Thoracic aorta (tissue), 2 donors: ENCODE results near the gene PTOV1. TPM values are rescaled to one million over a fixed set of nuclear protein-coding genes. Genes with fewer than 3 reads are reported as not detected.
A peak's percentile ranks its signal among the peaks of the same experiment; 100 is the strongest.

ENCODE experiments used
- ATAC-seq: fragments of 150-250 bp; one replicate; pipeline ENCODE4 v1.8.0; 2017; ENCODE audit warnings: low read depth; ENCODE audit not compliant: insufficient number of reproducible peaks, low FRiP score
- DNase-seq: peaks from one replicate; pipeline ENCODE4 v3.0.0-alpha.2; 2020; ENCODE audit warnings: low spot score
- H3K27ac ChIP-seq, 2 donors: fragments of 200-600 bp; sonication (generic); 1 replicate in 1 of 2; 2 replicates in 1 of 2; pipeline ENCODE4 v1.5.1; 2016; ENCODE audit warnings: mild to moderate bottlenecking in 2 of 2, moderate library complexity in 2 of 2
- H3K27me3 ChIP-seq: fragments of 200-600 bp; sonication (generic); replicated peaks from 2 replicates; pipeline ENCODE4 v1.6.0; 2016; ENCODE audit warnings: mild to moderate bottlenecking; ENCODE audit not compliant: insufficient read depth
- H3K36me3 ChIP-seq: fragments of 200-600 bp; sonication (generic); one replicate; pipeline ENCODE4 v1.5.1; 2016
- H3K4me1 ChIP-seq, 2 donors: fragments of 200-600 bp; sonication (generic); 1 replicate in 1 of 2; 2 replicates in 1 of 2; pipeline versions ENCODE4 v1.5.1 to v1.6.0; 2016; ENCODE audit warnings: low read depth in 2 of 2, mild to moderate bottlenecking in 1 of 2; ENCODE audit not compliant: control insufficient read depth in 1 of 2
- H3K4me3 ChIP-seq: fragments of 200-600 bp; sonication (generic); 2 replicates; pipeline ENCODE4 v1.5.1; 2016; ENCODE audit warnings: mild to moderate bottlenecking
- H3K9me3 ChIP-seq: fragments of 200-600 bp; sonication (generic); 2 replicates; pipeline ENCODE4 v1.5.1; 2016
- CTCF ChIP-seq: fragments of 200-600 bp; sonication (generic); IDR thresholded peaks from one replicate; pipeline ENCODE4 v1.5.1; 2019; ENCODE audit warnings: antibody characterized with exemption
- total RNA-seq, 2 donors: library from RNA; depleted of rRNA; stranded (reverse); fragments of >200 nt; gene quantifications; one replicate each; pipeline versions ENCODE4 v1.1.0 to v1.2.3, GENCODE V29; 2016

The PTOV1 gene
- total RNA-seq, 2 donors from 2014 or later: 62.9 to 72.2 TPM

DNA sequence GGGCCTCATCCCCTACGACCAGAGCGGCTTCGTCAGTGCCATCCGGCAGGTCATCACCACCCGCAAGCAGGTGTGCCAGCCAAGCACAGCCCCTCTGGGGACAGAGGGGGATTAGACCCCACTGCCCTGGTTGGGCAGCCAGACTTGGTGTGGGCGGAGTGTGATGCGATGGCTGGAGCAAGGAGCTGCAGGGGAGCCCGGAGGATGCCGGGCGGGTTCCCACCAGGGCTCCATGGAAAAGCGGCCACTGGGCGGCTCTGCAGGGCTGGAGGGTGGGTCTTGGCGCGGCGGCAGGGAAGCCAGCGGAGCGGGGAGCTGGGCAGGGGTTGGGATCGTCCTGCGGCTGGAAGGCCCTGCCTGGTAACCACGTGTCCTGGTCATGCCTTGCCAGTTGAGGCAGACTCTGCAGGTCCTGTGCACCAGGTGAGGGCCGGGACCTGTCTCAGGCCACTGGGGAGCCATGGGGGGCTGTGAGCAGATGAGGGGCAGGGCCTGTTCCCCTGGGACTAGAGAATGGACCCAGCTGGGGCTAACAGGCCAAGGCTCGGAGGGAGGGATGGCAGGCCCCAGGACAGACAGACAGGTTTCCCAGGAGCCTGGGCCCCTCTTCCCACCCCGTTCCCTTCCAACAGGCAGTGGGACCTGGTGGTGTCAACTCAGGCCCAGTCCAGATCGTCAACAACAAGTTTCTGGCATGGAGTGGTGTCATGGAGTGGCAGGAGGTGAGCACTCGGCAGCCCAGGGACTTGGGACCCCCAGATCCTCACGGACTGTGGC, 6.3 kb downstream of the PTOV1 start:
- TF ChIP-seq CTCF: no peak
- H3K9me3 ChIP-seq: no peaks in the 10 kb centered on the region
- no peaks in the 10 kb centered on the region for H3K27me3 ChIP-seq
- peaks cover 54% of the 10 kb centered on the region for H3K36me3 ChIP-seq
- ATAC-seq (no peak), DNase-seq (no peak)
- H3K4me3 ChIP-seq: no peak overlapping the region
- peaks cover 7 to 22% of the 10 kb centered on the region in 2 donors for H3K4me1 ChIP-seq
- H3K27ac ChIP-seq: no peak overlapping the region

DNA sequence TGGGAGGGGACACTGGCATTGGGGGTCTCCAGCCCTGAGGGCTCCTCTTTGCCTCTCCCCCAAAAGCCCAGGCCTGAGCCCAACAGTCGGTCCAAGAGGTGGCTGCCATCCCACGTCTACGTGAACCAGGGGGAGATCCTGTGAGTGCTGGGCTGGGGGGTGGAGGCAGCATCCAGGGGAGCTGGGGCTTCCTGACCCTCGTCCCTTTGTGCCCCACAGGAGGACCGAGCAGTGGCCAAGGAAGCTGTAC, 6.8 kb downstream of the PTOV1 start:
- no peak for DNase-seq
- Histone ChIP-seq H3K27me3 (no peaks in the 10 kb centered on the region), H3K9me3 (no peaks in the 10 kb centered on the region), H3K36me3 (peaks cover 54% of the 10 kb centered on the region), H3K27ac (no peak overlapping the region), H3K4me1 (peaks cover 1 to 17% of the 10 kb centered on the region in 2 donors), H3K4me3 (no peak overlapping the region)
- no peak for ATAC-seq
- no peak for TF ChIP-seq CTCF

GRCh38 chr19:49858088-49858985, 7.4 kb downstream of the PTOV1 start:
- Histone ChIP-seq H3K4me1 (peaks cover 0 to 11% of the 10 kb centered on the region in 2 donors), H3K4me3 (no peak overlapping the region), H3K27ac (peak overlapping the region in 1 of 2 donors; percentile 21), H3K36me3 (peaks cover 55% of the 10 kb centered on the region), H3K9me3 (no peaks in the 10 kb centered on the region), H3K27me3 (no peaks in the 10 kb centered on the region)
- no peak for TF ChIP-seq CTCF
- no peak for DNase-seq
- ATAC-seq: no peak

- Histone ChIP-seq H3K36me3 (peaks cover 65% of the 10 kb centered on the region), H3K9me3 (no peaks in the 10 kb centered on the region), H3K4me1 (peaks cover 0 to under 1% of the 10 kb centered on the region in 2 donors), H3K4me3 (no peak overlapping the region), H3K27ac (peak overlapping the region in 1 of 2 donors; percentile 52), H3K27me3 (no peaks in the 10 kb centered on the region)
- no peak for TF ChIP-seq CTCF
- ATAC-seq: no peak
- no peak for DNase-seq
These were observed 8.8 kb downstream of the PTOV1 start for GRCh38 chr19:49859682-49860335.
